Activated T-cell treated with anti-CD3 and anti-CD28 coated beads, Interleukin-2, amount 50 U/mL, for 48 hours (primary cell): ENCODE measurements around the gene YAE1.

Source experiments
- DNase-seq, 2 experiments: peaks; one replicate each; pipeline ENCODE4 v3.0.0-alpha.2; 2020

Gene YAE1

GRCh38 chr7:39609113-39609934 lies 43.1 kb downstream of the YAE1 start:
- DNase-seq: peak; percentile 42 to 54

GRCh38 chr7:39609935-39610263 lies 43.7 kb downstream of the YAE1 start:
- no peak for DNase-seq

GRCh38 chr7:39613577-39613976 lies 47.4 kb downstream of the YAE1 start:
- DNase-seq: no peak

- no peak for DNase-seq
Measured at GRCh38 chr7:39614299-39614698, 48.1 kb downstream of the YAE1 start.

- no peak for DNase-seq
Measured at GRCh38 chr7:39615350-39615975, 49.3 kb downstream of the YAE1 start.

- DNase-seq: no peak
Measured at GRCh38 chr7:39616138-39616537, 49.9 kb downstream of the YAE1 start.

GRCh38 chr7:39617005-39617404 lies 50.8 kb downstream of the YAE1 start:
- no peak for DNase-seq

- no peak for DNase-seq
Measured at GRCh38 chr7:39618868-39619267, 52.7 kb downstream of the YAE1 start.

GRCh38 chr7:39620486-39620885 lies 54.3 kb downstream of the YAE1 start:
- DNase-seq: no peak

- no peak for DNase-seq
Measured at GRCh38 chr7:39621261-39621660, 55.1 kb downstream of the YAE1 start.

- no peak for DNase-seq
Measured at GRCh38 chr7:39621784-39622411, 55.7 kb downstream of the YAE1 start.
